Breast epithelium (tissue), 3 donors: ENCODE measurements around the gene KRT76.

ENCODE experiments used
- CTCF ChIP-seq, 3 donors: fragments of 450-650 bp; IDR thresholded peaks; one replicate each; pipeline ENCODE4 v1.5.1; 2016 to 2017; ENCODE audit warnings: antibody characterized with exemption in 3 of 3, mild to moderate bottlenecking in 3 of 3, moderate library complexity in 3 of 3
- POLR2A ChIP-seq: fragments of 450-650 bp; IDR thresholded peaks from one replicate; pipeline ENCODE4 v1.6.1; 2016; ENCODE audit warnings: antibody characterized with exemption, mild to moderate bottlenecking, moderate library complexity

GRCh38 chr12:52813885-52814709, 37.0 kb upstream of the KRT76 start, which contains the start of gene KRT4:
- TF ChIP-seq CTCF (IDR thresholded peaks at IDR 0.05) (no peak), POLR2A (no peak)
